Hematopoietic multipotent progenitor cell treated with erythropoietin and hydrocortisone succinate and interleukin-3 and kit ligand, for 6 days (in vitro differentiated cells): ENCODE measurements around the gene EFR3B.
"Not testable (repeated sequence)": the region's sequence is repeated elsewhere in the genome, so short reads cannot be mapped to it uniquely, and the experiment has no call there.

ENCODE experiments used
- DNase-seq: peaks from one replicate; pipeline ENCODE4 v3.0.0-alpha.2; 2015

EFR3B gene, protein sequence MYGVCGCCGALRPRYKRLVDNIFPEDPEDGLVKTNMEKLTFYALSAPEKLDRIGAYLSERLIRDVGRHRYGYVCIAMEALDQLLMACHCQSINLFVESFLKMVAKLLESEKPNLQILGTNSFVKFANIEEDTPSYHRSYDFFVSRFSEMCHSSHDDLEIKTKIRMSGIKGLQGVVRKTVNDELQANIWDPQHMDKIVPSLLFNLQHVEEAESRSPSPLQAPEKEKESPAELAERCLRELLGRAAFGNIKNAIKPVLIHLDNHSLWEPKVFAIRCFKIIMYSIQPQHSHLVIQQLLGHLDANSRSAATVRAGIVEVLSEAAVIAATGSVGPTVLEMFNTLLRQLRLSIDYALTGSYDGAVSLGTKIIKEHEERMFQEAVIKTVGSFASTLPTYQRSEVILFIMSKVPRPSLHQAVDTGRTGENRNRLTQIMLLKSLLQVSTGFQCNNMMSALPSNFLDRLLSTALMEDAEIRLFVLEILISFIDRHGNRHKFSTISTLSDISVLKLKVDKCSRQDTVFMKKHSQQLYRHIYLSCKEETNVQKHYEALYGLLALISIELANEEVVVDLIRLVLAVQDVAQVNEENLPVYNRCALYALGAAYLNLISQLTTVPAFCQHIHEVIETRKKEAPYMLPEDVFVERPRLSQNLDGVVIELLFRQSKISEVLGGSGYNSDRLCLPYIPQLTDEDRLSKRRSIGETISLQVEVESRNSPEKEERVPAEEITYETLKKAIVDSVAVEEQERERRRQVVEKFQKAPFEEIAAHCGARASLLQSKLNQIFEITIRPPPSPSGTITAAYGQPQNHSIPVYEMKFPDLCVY

DNA sequence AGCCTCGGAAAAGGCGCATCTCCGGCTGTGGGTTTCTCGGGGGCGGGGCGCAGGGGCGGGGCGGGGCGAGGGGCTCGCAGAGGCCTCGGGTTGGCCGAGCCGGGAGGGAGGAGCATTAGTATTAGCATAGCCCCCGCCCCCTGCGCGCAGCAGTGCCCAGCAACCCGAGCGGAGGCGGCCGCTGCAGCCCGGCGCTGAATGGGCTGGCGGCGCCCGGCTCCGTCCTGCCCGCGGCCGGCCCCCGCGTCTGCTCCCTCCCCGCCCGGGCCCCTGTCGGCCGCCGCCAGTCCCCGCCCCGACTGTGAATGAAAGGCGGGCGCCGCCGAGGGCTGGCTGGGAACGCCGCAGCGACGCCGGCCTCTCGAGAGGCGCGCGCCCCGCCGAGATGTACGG is at the start of gene EFR3B:
TSS of gene EFR3B (plus strand) at position 149 of the 393 bp plus-strand sequence. CDS start at position 386, 237 bp downstream.
- peak; percentile 98 for DNase-seq

DNA sequence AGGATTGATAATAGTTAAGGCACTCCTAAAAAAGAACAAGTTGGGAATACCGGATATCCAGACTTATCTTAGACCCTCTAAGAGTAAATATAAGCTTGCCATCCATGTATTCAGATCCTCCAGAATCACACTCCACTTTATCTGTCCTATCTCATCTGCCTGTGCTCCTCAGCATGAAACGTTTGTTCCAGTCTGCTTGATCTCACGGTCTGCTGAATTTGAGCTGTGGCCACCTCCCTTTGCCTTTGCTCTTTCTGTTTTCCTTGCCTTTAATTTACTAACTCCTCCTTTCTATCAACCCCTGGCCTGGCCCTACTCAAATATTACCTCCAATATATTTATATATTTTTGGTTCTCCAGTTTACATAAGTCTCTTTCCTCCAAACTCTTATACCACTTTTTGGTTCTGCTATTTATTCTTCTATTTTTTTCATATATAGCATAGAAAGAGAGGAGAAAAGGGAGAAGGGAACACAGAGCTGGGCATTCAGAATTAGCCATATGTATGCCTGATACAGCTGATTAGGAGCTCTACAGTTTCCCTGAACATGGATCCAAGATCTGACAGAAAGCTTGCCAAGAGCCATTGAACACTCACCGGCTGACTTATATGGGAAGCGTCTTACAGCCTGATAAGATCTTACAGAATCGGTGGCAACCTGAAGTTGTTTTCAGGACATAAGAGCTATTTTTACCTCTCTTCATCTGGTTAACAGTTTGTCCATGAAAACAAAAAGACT is 48.3 kb upstream of the EFR3B start:
- DNase-seq: no peak

DNA sequence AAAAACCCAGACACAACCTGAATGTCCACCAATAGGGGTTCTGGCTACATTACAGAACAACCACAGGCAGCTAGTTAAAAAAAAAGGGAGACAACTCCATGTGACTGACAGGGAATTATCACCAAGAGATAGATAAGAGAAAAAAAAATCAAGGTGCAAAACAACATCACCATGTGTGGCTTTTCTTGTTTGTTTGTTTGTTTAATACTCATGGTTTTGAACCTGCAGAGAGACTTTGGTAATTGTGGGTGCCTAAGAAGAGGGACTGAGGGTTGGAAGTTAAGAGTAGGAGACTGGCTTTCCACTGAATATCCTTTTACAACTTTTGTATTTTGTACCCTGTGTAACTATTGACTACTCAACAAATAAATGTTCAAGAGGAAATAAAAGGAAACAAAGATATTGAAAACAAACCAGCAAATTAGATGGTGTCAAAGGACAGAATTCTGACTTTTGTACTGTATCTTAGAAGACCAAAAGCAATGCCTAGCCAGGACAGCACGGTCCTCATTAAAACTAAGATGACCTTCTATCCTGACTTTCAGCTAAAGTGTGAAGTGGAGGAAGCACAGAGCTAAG is 47.6 kb upstream of the EFR3B start:
- DNase-seq: no peak

DNA sequence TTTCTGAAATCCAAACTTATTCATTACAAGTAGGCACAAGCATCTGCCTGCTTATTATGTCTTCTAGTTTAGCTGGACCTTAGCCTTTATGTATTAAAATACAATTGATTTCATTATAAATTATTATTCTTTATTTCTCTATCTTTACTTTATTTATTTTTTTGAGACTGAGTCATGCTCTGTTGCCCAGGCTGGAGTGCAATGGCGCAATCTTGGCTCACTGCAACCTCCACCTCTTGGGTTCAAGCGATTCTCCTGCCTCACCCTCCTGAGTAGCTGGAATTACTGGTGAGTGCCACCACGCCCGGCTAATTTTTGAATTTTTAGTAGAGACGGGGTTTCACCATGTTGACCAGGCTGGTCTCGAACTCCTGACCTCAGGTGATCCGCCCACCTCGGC is 42.8 kb upstream of the EFR3B start:
- DNase-seq: not testable (repeated sequence)

DNA sequence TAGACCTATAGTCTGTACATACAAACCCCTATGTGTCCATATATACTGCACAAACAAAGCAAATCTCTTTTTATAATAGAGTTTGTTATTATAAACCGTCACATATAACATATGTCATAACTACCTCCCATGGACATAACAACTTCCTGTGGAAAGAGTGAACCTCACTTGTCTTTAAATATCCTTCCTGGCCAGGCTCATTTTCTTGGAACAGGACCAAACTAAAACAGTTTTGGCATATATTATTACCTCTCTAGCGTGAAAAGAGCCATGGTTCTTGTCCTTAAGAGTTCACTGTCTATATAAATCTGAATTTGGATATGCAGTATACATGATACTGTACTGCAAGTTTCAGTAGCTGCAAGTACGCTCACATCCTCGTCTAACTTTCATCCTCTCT is 41.8 kb upstream of the EFR3B start:
- DNase-seq: no peak

DNA sequence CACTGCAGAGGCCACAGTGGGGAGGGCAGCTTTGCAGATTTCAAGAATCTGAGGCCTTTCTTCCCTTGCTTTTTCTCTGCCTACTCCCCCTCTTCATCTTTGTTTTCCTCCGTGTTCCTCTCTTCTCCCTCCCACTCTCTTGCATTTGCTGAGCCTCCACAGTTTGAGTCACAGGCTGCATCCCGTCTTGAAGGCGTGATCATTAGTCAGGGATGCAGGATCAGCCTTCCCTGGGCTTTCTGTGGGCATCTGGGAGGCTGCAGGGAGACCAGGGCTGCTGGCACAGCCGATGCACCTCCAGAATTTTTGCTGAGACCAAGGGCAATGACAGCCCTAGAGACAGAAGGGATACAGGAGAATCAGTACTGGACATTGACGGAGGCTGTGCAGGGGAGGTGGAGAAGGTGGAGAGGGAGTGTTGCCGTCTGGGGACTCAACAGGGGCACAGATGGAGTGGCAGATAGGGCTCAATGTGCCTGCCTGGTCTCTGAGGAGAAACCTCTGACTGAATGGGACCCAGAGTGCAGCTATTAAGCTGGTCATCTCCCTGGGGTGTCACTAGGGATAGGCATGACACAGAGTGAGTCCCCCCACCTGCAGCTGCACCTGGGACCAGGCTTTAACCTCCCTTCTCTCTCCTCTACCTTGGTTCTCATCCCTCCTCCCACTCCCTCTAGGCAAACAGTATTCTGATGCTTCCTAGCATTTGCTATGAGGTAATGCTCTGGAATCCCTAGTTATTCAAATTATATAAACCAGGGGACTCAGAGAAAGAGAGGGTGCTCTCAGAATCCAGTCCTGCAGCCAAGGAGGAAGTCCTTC is 41.2 kb upstream of the EFR3B start:
- DNase-seq: no peak

DNA sequence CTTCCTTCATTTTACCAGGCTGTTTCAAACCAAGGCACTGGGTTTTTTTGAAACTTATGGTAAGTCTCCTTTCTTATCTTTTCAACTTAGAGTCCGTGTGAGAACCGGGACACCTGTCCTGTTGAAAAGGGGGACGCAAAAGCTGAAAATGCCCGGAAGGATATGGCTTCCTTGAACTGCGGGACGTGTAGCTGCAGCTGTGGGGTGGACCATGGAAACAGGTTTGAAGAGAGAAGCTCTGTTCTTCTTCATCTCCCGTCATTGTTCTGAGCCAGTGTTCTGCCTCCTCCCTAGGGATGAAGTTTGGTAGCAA is 40.6 kb upstream of the EFR3B start:
- no peak for DNase-seq

DNA sequence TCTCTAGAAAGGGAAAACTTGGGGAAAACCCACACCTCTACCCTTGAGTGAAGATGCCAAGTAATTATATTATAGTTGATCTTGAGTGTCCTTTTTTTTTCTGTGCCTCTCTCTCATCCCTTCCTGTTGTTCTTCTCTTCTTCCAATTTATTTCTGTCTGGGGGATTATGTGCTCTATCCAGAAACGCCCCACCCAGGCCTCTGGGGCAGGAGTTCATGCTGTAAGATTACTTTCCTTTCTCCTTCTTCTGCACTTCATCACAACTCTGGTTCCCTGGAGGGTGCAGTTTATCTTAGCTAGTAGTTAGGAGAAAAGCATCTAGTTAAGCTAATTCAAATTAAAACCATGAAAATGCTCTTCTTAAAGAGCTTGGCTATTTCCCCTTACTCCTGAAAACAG is 39.8 kb upstream of the EFR3B start:
- DNase-seq: no peak

DNA sequence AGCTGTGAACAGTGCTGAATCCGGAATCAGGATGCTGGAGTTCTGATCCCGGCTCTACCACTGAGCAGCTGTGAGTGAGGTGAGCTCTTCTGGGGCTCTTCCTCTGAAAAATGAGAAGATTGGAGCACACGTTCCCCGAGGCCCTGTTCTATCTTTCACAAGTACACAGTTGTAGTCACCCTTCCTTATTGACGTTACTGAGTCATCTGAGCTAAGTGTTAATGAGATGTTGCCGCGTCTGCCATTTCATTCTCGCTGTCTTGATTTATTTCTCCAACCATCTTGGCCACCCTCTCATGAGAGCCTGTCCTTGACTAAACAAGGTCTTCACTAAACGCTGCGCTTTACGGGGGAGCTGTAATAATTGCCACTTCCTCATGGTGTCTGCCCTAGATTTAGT is 31.9 kb upstream of the EFR3B start:
- no peak for DNase-seq

DNA sequence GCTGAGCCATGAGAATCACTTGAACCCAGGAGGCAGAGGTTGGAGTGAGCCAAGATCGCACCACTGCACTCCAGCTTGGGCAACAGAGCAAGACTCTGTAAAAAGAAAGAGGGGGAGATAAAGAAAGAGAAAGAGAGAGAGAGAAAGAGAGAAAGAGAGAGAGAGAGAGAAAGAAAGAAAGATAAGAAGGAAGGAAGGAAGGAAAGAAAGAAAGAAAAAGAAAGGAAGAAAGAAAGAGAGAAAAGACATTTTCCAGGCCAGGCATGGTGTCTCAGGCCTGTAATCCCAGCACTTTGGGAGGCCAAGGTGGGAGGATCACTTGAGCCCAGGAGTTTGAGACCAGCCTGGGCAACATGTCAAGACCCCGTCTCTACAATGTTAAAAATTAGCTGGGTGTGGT is 30.5 kb upstream of the EFR3B start:
- not testable (repeated sequence) for DNase-seq

DNA sequence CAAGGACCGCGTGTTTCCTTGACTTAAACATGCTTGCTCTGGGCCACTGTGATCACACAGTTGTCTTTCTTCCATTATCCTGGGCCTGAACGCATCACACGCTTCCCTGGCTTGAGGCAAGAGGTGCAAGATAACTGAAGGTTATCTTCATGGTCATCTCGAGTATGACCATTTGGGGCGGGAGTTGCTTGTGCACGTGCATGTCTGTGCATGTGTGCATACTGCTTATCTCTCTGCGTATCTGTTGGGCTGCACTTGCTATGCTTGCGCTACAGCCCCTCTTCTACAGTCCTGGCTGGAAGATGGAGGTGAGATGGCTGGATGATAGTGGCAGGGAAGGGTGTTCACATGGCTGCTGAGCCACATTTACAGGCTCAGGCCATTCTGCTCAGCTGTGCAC is 27.2 kb upstream of the EFR3B start:
- DNase-seq: no peak

DNA sequence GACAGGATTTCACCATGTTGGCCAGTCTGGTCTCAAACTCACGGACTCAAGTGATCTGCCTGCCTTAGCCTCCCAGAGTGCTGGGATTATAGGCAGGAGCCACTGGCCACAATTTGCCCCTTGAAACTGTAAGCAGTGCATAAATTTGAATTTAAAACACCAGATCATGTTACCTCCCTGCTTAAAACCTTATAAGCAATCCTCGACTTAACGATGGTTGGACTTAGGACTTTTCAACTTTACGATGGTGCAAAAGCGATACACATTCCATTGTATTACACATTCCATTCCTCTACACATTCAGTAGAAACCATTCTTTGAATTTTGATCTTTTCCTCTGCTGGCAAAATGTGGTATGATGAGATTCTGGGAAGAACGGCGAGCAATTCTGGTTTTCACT is 23.2 kb upstream of the EFR3B start:
- DNase-seq: no peak

DNA sequence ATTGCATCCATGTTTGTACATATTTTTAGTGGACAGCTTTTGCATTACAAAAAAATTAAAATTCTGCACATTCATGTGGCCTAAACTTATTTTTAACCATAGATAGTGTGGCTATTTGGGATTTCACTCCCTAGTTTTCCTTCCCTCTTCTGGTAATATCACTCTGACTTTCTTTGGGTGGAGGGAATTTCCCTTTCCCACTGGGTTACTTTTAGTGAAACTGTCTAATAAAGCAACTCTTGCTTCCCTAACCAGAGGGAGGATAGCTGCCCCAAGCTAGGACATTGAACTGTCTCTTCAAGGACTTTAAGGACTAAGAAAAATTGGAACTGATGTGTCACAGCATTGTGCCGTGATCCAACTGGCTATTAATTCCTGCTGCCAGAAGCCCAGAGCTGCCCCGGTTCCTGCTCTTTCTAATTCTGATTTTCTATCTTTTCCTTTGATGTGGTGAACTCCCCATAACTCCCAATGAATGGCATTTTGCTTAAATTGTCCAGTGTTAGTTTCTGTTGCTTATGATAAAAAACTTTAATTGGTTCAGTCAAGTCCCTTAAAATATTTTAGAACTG is 20.0 kb upstream of the EFR3B start:
- no peak for DNase-seq

DNA sequence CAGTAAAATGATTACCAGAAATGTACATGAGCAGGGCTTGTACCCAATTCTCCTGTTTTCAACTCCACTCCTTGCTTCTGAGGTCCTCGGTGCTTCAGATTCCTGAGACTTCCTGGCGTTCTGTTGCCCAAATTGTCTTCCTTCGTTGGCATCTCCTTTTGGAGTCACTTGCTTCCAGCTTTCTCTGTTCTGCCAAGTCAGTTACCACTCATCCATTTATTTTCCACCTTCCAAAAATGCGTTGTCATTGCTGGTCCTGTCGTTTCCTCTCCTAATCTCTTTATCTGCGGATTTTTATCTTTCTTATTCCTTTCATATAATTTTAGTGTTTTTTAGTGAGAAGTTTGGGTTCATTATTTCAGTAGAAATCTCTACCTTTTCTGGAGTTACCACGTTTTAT is 18.5 kb upstream of the EFR3B start:
- no peak for DNase-seq

DNA sequence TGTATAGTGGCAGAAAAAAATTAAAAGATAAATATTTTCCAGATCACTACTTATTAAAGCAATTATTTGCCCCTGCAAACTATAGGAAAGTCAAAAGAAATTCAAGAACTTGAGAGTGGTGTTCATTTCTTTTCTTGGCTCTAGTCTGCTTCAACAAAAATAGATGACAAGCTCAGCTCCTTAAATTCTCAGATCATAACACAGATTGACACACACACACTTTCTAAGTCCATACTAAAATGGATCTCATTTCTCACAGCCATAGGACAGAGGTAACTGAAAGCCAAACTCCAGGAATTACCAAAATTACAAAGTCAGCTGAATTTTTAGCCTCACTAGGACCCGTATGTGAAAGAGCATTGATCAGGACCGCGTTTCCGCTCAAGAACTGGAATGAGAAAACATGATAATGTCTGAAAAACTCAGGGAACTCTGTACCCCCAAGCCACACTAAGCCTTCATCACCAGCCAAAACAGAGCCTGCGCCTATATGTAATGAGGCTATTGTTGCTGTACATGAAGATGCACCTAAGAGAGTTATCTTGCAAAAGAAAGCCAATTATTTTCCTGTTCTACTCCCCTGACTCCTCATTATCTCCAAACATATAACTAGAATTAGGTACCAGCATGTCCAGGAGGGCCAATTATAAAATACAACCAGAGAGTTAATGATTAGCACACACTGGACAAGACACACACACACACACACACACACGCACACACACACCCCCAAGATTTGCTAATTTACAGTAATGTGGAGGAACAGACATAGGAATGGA is 16.5 kb upstream of the EFR3B start:
- DNase-seq: no peak

DNA sequence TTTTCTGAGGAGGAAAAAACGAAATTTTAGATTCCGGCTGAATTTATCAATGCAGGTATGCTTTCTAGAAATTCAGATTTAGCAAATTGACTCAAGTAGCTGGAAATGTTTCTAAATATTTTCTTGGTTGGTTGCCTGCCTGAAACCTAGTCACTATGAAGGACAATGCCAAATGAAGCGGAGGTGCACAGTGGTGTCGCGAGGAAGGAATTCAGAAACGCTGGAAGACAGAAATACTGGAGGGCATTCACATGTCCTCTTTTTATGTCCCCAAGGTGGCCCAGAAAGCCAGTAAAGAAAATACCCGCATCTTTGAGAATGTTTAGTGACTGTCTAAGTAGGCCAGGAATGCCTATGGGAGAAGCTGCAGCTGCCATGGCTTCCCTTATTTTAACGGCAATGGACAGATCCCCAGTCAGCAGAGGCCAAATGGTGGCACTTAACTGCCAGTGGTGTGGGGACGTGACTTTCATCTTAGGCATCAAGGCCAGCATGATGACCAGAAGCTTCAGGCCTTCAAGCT is 15.8 kb upstream of the EFR3B start:
- no peak for DNase-seq

DNA sequence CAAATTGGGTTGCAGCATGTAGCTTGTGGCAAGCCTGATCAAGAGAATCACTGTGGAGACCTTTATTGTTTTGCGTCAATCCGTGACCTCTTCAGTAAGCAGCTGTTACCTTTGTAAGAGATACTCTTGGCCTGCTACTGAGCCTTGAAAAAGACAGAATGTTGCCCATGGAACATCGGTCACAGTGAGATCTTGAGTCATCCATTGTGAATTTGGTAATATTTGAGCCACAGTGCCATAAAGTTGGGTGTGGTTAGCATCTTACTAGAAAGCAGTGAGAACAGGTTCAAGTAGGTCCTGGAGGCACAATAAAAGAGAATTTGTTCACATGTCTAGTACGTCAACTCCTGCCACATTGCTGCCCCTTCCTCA is 12.7 kb upstream of the EFR3B start:
- DNase-seq: no peak

DNA sequence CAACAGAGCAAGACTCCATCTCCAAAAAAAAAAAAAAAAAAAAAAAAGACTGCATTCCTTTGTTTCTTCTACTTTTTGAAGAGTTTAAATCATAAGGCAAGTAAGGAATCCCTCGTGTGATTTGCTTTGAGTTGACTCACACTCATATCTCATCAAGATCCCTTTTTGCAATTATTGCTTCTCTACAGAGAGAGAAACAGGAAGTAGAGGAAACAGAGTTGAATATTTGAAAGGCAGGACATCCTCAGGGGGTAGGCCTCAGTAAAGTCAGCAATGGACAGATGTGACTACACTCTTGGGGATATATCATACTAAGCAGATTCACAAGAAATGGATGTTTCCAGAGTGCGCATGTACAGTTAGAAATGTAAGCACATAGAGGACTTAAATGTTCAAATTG is 11.2 kb upstream of the EFR3B start:
- DNase-seq: peak; percentile 52

DNA sequence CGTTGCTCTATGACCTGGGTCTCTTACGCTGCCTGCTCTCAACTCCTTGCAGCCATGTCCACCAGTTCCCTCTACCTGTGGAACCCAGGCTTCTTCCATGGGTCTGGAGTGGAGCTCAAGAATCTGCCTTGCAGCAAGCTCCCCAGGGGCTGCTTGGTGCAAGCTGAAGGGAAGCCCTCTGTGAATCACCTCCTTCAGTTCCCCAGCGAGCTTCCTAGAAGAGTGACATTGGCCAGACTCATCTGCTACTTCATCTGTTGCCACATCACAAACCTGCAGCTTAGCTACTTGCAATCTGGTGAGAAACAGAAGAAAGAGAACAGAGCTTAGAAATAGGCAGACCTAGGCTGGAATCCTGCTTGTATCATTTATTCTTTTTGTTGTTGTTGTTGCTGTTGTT is 9.8 kb upstream of the EFR3B start:
- DNase-seq: no peak

DNA sequence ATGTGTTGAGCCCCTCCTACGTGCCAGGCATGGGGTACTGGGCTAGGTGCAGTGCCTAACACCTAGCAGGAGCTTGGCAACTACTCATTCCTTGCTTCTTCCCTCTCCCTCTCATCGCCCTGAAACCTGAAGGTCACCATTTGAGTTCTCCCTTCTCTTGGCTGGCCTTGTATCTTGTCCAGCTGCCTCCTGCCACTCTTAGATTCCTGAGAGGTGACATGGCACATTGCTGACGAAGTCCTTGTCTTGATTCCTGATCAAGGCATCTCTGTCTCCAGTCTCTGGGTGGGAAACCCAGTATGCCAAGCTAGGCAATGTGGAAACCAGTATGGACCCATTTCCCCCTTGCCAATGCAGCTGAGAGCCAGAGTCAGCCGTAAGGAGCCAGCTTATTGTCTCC is 9.0 kb upstream of the EFR3B start:
- DNase-seq: no peak

DNA sequence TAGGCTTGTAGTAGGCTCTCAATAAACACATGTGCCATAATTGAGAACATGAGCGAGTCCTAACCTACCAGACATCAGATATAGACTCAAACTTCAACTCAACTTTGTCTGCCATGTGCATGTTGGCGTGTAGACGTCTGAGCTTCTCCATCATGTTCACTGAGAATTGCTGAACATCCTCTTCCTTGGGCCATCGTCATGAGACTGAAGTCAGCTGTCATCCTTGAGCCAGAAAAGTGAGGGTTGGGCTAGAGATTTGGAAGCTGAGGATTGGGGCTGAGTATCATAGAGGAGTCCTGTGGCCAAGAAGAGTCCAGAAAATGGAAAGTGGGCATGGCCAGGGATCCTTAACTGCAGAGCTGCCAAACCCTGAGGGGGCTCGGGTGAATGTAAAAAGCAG is 7.8 kb upstream of the EFR3B start:
- DNase-seq: no peak
